ENCODE data around the gene SMO. TPM values are rescaled to one million over a fixed set of nuclear protein-coding genes. Genes with fewer than 3 reads are reported as not detected.

Gene SMO
- total RNA-seq (2011; cell fraction: chromatin; rRNA removed; ENCODE audit: low replicate concordance): 0.60 TPM in 1 of 2 replicates, not detected in the other
- 0.39 and 0.67 TPM in 2 replicates for total RNA-seq (2011; cell fraction: nucleolus; rRNA removed)
- total RNA-seq (2011; cell fraction: nucleoplasm; rRNA removed): 1.2 TPM in 1 of 2 replicates, not detected in the other
- total RNA-seq (2014; rRNA removed): 0.05 TPM in 1 of 2 replicates, not detected in the other
- total RNA-seq (2014; rRNA removed; fragmentation: Illumina TruSeq; extraction: Trizol): not detected in 2 replicates
- not detected in 2 replicates for total RNA-seq (2015; rRNA removed; fragmentation: Illumina TruSeq; extraction: Trizol)
- 0.07 and 0.13 TPM in 2 replicates for total RNA-seq (2021)
- polyA plus RNA-seq (2011; rRNA removed): 0.10 and 0.11 TPM in 2 replicates
- 0.10 and 0.24 TPM in 2 replicates for polyA plus RNA-seq (2011; cell fraction: cytosol; rRNA removed)
- polyA plus RNA-seq (2011; cell fraction: nucleus; rRNA removed): 0.41 and 0.91 TPM in 2 replicates
- polyA plus RNA-seq (2012): not detected in 2 replicates
- not detected in 2 replicates for polyA plus RNA-seq (2014; fragmentation: Illumina TruSeq; extraction: Trizol)
- polyA plus RNA-seq (2014; fragmentation: Nextera tagmentation; extraction: Ambion mirVana): not detected
- 0.11 TPM in 1 of 2 replicates, not detected in the other for polyA plus RNA-seq (2014; rRNA removed)
- 0.07 and 0.24 TPM in 2 replicates for polyA minus RNA-seq (2011; rRNA and poly(A)+ RNA removed)
- polyA minus RNA-seq (2011; cell fraction: cytosol; rRNA and poly(A)+ RNA removed): not detected in 2 replicates
- polyA minus RNA-seq (2011; cell fraction: nucleus; rRNA and poly(A)+ RNA removed): 0.11 TPM in 1 of 2 replicates, not detected in the other
- percentile 10 among the genes with signal in this experiment for Bru-seq, nascent RNA
- percentile 14 among the genes with signal in this experiment for BruChase-seq, experiment 1, labeled RNA remaining after a 2-hour chase
- percentile 4 among the genes with signal in this experiment for BruChase-seq, experiment 2, labeled RNA remaining after a 6-hour chase
- long read RNA-seq, experiment 1: 0 reads
- long read RNA-seq, experiment 2: 0 reads
- long read RNA-seq, experiment 3: 0 reads

DNA sequence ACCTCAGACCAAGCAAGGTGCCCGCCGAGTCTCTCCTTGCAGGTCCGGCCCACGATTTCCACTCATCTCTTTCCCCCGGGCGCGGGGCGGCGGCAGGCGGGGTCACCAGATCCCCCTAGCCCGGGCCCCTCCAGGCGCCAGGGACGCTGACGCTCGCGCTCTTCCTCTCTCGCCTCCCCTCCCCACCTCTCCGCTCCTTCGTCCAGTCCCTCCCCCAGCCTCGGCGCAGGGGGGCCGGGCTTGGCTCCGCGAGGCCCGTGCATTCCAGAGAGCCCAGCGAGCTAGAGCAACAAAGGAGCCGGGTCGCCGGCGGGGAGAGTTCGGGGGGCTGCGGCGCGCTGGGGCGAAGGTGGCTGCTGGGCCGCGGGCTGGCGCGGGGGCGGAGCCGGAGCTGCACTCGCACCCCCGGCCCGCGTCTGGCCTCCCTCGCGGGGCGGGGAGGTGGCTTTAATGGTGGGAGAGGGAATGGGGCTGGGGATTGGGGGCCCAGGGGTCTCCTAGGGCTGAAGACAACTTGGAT lies at the start of gene SMO:
TSS of gene SMO (plus strand) at position 262 of the 520 bp plus-strand sequence. CDS start 519 bp downstream, outside the sequence.
- no peaks in the 10 kb centered on the region for H3K79me2 ChIP-seq (ENCODE audit: control insufficient read depth, insufficient read depth, low read length)
- H3K4me1 ChIP-seq (replicated peaks in 1 of 2; ENCODE audit: control insufficient read depth in 2 of 2, insufficient read depth in 2 of 2, low read length in 2 of 2): peaks cover 0 to 13% of the 10 kb centered on the region in 2 experiments; a peak in 2 of 5 replicates
- DNase-seq (ENCODE audit: extremely low read depth in 1 of 4, low spot score in 3 of 4) (peak in 2 of 4 experiments; percentile 54 to 59), FAIRE-seq (no peak), ATAC-seq (peak; percentile 38; the same call in 2 of the 3 replicates)
- WGBS (ENCODE audit: insufficient coverage, low coverage, missing lambda C conversion rate): 8% methylated on average over 48 of the region's 48 CpGs
- no peak within 1 kb of the TSS for H2AFZ ChIP-seq (ENCODE audit: low read depth, low read length)
- ChIA-PET POLR2A (interaction anchor here (0.7 kb wide), 1 partner anchor 380 kb away, joined by 3 read pairs; no protein-coding TSS in a partner anchor), CTCF (ENCODE audit: low intra/inter-chr PET ratio) (interaction anchor here (0.6 kb wide), 1 partner anchor 25 kb away, joined by 3 read pairs; no protein-coding TSS in a partner anchor)
- H3K9me3 ChIP-seq (replicated peaks; ENCODE audit: control insufficient read depth, insufficient read depth, low read depth, low read length): no peaks in the 10 kb centered on the region
- intact Hi-C loops (cut with micrococcal nuclease) (no loop called here), in situ Hi-C loops (cut with MboI) (no loop called here)
- no peak within 1 kb of the TSS for H3K27ac ChIP-seq (ENCODE audit: extremely low read depth, low read depth, low read length)
- no peak for TF ChIP-seq FOXA1 (IDR thresholded peaks at IDR 0.05; ENCODE audit: borderline replicate concordance)
- TF ChIP-seq HNRNPK (IDR thresholded peaks at IDR 0.05; ENCODE audit: low read depth, low read length, poor library complexity, severe bottlenecking): peak; percentile 56
- H3K9me1 ChIP-seq (ENCODE audit: control insufficient read depth, insufficient read depth, low read length): no peaks in the 10 kb centered on the region
- no peak within 1 kb of the TSS for H3K4me3 ChIP-seq
- no peaks in the 10 kb centered on the region; the same call in 1 of the 2 replicates for H4K20me1 ChIP-seq (replicated peaks; ENCODE audit: control insufficient read depth, insufficient read depth, low read length)
- H3K27me3 ChIP-seq (ENCODE audit: control insufficient read depth in 2 of 2, insufficient read depth in 2 of 2, low read length in 2 of 2): peaks cover 70 to 72% of the 10 kb centered on the region in 2 experiments
- BruUV-seq (replicated peaks): no TSS peak
- no peak within 1 kb of the TSS for H3K9ac ChIP-seq (ENCODE audit: insufficient read depth in 1 of 2, low read depth in 2 of 2, low read length in 2 of 2)
- H3K4me2 ChIP-seq (ENCODE audit: insufficient read depth, low read length): no peak within 1 kb of the TSS; the same call in 1 of the 2 replicates
- no peaks in the 10 kb centered on the region for H3K36me3 ChIP-seq (ENCODE audit: control insufficient read depth, insufficient read depth, low read length)

Data from K562 (cell line).